Upper lobe of left lung (tissue), 6 donors: ENCODE results near the gene DLL1. TPM values are rescaled to one million over a fixed set of nuclear protein-coding genes. Genes with fewer than 3 reads are reported as not detected.

ENCODE experiments used
- ATAC-seq, 2 donors: fragments of 200-7000 bp; cut with Tn5 transposase; one replicate each; pipeline ENCODE4 v1.9.1; 2022; ENCODE audit warnings: mild to moderate bottlenecking in 2 of 2, moderate library complexity in 2 of 2; ENCODE audit not compliant: low FRiP score in 2 of 2
- DNase-seq, 2 donors: peaks; one replicate each; pipeline ENCODE4 v3.0.0-alpha.2; 2019 to 2020
- H3K27ac ChIP-seq, 4 donors: fragments of 200-600 bp; sonication (generic); one replicate each; pipeline ENCODE4 v1.5.1; 2016 to 2019
- H3K27me3 ChIP-seq, 4 donors: fragments of 200-600 bp; sonication (generic); one replicate each; pipeline ENCODE4 v1.5.1; 2017 to 2019
- H3K36me3 ChIP-seq, 4 donors: fragments of 200-600 bp; sonication (generic); one replicate each; pipeline ENCODE4 v1.5.1; 2016 to 2019
- H3K4me1 ChIP-seq, 4 donors: fragments of 200-600 bp; sonication (generic); one replicate each; pipeline ENCODE4 v1.5.1; 2018 to 2019
- H3K4me3 ChIP-seq, 4 donors: fragments of 200-600 bp; sonication (generic); one replicate each; pipeline ENCODE4 v1.5.1; 2017 to 2019; ENCODE audit warnings: mild to moderate bottlenecking in 2 of 4, moderate library complexity in 1 of 4
- H3K9me3 ChIP-seq, 4 donors: fragments of 200-600 bp; sonication (generic); one replicate each; pipeline ENCODE4 v1.5.1; 2018 to 2019
- EP300 ChIP-seq, 4 donors: sonication (generic); formaldehyde crosslinking; IDR thresholded peaks; one replicate each; pipeline ENCODE4 v1.5.1; 2017; ENCODE audit warnings: antibody characterized with exemption in 4 of 4, control low read depth in 2 of 4
- POLR2A ChIP-seq, 4 donors: fragments of 450-650 bp; IDR thresholded peaks; one replicate each; pipeline ENCODE4 v1.5.1; 2016 to 2017; ENCODE audit warnings: antibody characterized with exemption in 4 of 4, mild to moderate bottlenecking in 2 of 4
- POLR2AphosphoS5 ChIP-seq, 2 donors: sonication (generic); formaldehyde crosslinking; IDR thresholded peaks; one replicate each; pipeline ENCODE4 v1.5.1; 2017; ENCODE audit warnings: antibody characterized with exemption in 2 of 2
- WGBS, 2 donors: methylation state at CpG; one replicate each; pipeline ENCODE4 v1.1.5; 2017 to 2018; 5-methylcytosine and 5-hydroxymethylcytosine counted together
- total RNA-seq, 6 donors: library from RNA; depleted of rRNA in 4 of 6; stranded (reverse); fragments of >200 nt in 4 of 6; gene quantifications; one replicate each; pipeline versions ENCODE4 v1.1.0 to v1.2.1, GENCODE V29; 2016 to 2021
- TF ChIP-seq, protein P1 (sequence below), 6 experiments: fragments of 450-650 bp in 4 of 6; fragments of 200-600 bp in 2 of 6; sonication (generic) in 2 of 6; IDR thresholded peaks; one replicate each; pipeline ENCODE4 v1.5.1; 2016 to 2019; ENCODE audit warnings: antibody characterized with exemption in 6 of 6
- donor health status: DM: no; HTN: no; CAD: no; lungs with moderate emphysema.
- donor health status: DM: no; HTN: yes; CAD: no; lungs with severe emphysema.

The DLL1 gene
- total RNA-seq, 6 donors from 2014 or later: 3.8 to 20.1 (median 10.2) TPM

DNA sequence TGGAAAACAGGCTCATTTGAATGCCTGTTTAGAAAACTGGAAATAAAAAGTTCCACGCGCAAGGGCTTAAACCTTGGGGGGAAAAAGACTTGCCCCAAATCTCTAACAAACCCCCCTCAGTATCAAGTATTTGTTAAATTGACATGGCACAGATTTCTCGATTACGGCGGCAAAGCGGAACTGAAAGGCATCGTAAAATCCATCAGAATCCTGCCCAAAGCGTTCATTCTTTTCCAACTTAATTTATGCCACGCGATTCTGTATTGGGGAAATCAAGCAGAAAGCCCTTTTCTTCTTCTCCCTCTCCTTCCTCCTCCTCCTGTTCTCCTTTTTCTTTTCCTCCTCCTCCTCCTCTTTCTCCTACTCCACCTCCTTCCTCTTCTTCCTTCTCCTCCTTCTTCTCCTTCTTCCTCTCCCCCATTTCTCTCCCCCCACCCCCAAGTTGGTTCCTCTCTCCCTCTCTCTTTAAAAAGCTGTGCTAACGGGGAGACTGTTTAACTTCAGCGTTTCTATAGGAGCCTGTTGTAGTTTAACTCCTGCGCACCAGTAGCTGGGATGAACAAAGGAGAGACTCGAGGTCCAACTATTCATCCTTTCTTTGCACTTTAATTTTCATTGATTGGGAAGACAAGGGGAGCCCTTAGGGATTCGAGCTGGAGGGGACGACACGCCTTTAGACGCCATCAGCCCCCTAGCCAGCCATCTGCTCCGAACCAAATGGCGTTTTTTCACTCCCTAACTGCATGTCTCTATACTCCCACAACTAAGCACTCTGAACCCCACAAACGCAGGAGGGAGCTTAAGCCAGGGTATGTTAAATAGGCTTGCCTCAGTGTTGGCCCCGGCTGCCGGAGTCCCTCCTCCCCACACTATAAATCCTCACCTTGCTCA, 2.7 kb upstream of the DLL1 start:
- H3K36me3 ChIP-seq: no peaks in the 10 kb centered on the region
- H3K27ac ChIP-seq: no peak overlapping the region
- H3K4me3 ChIP-seq: no peak overlapping the region
- no peak for ATAC-seq
- no peaks in the 10 kb centered on the region for H3K9me3 ChIP-seq
- H3K4me1 ChIP-seq: peaks cover 52 to 87% (median 70%) of the 10 kb centered on the region in 4 donors
- peaks cover 0 to 58% (median 41%) of the 10 kb centered on the region in 4 donors for H3K27me3 ChIP-seq
- DNase-seq: no peak
- no peak for TF ChIP-seq POLR2AphosphoS5 (IDR thresholded peaks at IDR 0.05)
- no peak for TF ChIP-seq POLR2A (IDR thresholded peaks at IDR 0.05)
- no peak for TF ChIP-seq EP300 (IDR thresholded peaks at IDR 0.05)
- TF ChIP-seq, protein P1, sequence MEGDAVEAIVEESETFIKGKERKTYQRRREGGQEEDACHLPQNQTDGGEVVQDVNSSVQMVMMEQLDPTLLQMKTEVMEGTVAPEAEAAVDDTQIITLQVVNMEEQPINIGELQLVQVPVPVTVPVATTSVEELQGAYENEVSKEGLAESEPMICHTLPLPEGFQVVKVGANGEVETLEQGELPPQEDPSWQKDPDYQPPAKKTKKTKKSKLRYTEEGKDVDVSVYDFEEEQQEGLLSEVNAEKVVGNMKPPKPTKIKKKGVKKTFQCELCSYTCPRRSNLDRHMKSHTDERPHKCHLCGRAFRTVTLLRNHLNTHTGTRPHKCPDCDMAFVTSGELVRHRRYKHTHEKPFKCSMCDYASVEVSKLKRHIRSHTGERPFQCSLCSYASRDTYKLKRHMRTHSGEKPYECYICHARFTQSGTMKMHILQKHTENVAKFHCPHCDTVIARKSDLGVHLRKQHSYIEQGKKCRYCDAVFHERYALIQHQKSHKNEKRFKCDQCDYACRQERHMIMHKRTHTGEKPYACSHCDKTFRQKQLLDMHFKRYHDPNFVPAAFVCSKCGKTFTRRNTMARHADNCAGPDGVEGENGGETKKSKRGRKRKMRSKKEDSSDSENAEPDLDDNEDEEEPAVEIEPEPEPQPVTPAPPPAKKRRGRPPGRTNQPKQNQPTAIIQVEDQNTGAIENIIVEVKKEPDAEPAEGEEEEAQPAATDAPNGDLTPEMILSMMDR (IDR thresholded peaks at IDR 0.05): no peak
- 36 to 41% methylated on average over 23 of the region's 23 CpGs for WGBS, 2 donors

DNA sequence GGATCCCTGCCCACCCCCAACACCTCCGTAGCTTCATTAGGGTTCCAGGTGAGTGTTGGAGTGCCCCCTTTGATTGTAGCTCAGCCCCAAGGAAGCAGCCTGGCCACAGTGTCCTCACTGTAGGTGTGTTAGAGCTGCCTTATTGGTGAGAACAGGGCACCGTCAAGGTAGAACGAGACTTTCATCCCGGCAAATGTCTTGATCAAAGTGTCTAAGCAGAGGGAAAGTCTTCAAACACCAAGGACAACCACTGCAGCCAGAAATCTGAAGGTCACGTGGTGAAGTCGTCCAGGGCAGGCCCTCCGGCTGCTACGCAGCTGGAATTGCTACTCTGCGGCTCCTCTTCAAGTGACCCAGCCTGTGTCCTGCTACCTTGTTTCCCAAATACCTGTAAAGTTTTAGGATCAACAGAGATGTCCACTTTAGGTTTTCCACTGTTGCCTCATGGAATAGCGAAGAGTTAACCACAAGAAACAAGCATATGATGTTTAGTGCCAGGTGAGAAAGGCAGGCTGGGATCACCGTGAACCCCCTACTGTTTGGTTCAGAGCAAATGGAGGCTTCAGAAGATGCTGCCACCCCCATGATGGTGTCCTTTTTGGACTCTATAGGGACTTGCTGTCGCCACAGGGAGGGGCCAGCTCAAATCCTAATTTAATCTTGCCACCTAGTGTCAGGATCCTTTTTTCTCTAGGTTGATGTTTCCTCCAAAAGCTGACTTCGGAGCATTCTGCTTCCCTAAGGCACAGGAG, 1.7 kb upstream of the DLL1 start:
- Histone ChIP-seq H3K27me3 (peaks cover 0 to 62% (median 42%) of the 10 kb centered on the region in 4 donors), H3K4me1 (peaks cover 61 to 87% (median 72%) of the 10 kb centered on the region in 4 donors), H3K4me3 (peak overlapping the region in 2 of 4 donors; percentile 66 to 88), H3K27ac (peak overlapping the region in 1 of 4 donors; percentile 83), H3K36me3 (no peaks in the 10 kb centered on the region), H3K9me3 (no peaks in the 10 kb centered on the region)
- no peak for ATAC-seq
- WGBS, 2 donors: 16 to 22% methylated on average over 12 to 13 of the region's 13 CpGs
- DNase-seq: no peak
- TF ChIP-seq POLR2AphosphoS5 (IDR thresholded peaks at IDR 0.05) (no peak), EP300 (IDR thresholded peaks at IDR 0.05) (no peak)
- TF ChIP-seq, protein P1 (IDR thresholded peaks at IDR 0.05): peak in 3 of 6 experiments; percentile 18 to 27 (median 20)

DNA sequence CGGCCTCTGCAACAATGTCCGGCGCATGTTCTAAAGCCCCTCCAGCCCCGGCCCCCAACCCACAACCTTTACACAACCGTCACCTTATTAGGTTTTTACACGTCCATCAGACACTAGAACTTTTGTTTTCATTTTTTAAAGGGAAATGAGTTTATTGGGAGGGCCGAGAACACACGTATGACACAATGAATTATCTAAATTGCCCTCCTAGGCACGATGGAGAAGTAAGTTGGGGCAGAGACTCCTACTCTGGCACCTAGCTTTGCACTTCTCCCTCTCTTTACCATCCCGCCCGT, 1.2 kb upstream of the DLL1 start:
- Histone ChIP-seq H3K36me3 (no peaks in the 10 kb centered on the region), H3K9me3 (no peaks in the 10 kb centered on the region), H3K27me3 (peaks cover 0 to 57% (median 40%) of the 10 kb centered on the region in 4 donors), H3K4me3 (peak overlapping the region in 3 of 4 donors; percentile 62 to 88 (median 66)), H3K27ac (peak overlapping the region; percentile 52 to 90 (median 84)), H3K4me1 (peaks cover 60 to 87% (median 75%) of the 10 kb centered on the region in 4 donors)
- DNase-seq: no peak
- WGBS, 2 donors: 11 to 19% methylated on average over 10 to 11 of the region's 11 CpGs
- TF ChIP-seq POLR2AphosphoS5 (IDR thresholded peaks at IDR 0.05) (no peak), POLR2A (IDR thresholded peaks at IDR 0.05) (no peak), EP300 (IDR thresholded peaks at IDR 0.05) (no peak)
- TF ChIP-seq, protein P1 (IDR thresholded peaks at IDR 0.05): no peak
- ATAC-seq: no peak

DNA sequence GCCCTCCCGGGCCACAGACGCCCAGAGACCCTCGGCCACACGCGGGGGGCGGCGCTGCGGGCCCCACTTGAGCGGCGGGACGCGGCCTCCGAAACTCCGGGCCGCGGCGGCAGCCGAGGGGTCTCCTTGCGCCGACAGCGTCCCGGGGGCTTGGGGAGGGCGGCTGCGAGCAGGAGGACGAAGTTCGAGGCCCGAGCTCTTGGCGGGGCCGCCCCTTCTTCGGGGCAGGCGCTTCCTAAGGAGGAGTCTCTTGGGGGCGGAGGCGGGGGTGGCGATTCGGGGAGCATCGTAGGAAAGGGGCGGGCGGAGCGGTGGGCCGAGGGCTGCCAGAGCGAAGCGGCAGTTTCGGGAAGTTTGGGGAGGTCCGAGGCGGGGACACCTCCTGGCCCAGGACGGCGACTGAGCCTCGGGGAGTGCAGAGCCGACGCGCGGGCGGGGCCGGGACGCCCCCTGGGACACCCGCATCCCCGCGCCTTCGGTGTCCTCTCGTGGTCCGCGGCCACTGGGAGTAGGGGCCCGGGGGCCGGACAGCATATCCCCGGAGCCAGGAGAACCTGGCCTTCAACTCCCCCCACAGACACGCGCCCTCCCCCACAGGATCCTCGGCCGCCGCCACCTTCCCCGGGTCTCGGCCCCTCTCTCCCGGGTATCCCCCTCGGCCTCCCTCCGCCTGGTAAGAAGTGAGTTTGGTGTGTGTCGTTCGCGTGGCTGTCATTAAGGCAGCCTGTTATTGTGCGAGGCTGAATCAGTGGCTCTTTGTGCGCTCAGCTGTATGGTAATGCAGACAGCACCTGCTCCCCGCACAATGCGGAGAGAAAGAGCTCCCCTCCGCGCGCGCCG, 613 bp upstream of the DLL1 start:
- Histone ChIP-seq H3K9me3 (no peaks in the 10 kb centered on the region), H3K27ac (peak overlapping the region; percentile 52 to 90 (median 84)), H3K27me3 (peaks cover 0 to 52% (median 34%) of the 10 kb centered on the region in 4 donors), H3K36me3 (no peaks in the 10 kb centered on the region), H3K4me3 (peak overlapping the region; percentile 53 to 88 (median 64)), H3K4me1 (peaks cover 54 to 87% (median 74%) of the 10 kb centered on the region in 4 donors)
- 3 to 6% methylated on average over 14 to 67 of the region's 87 CpGs for WGBS, 2 donors
- DNase-seq: peak in 1 of 2 donors; percentile 89
- ATAC-seq: peak; percentile 13 to 61
- TF ChIP-seq POLR2A (IDR thresholded peaks at IDR 0.05): peak in 1 of 4 donors; percentile 71
- TF ChIP-seq, protein P1 (IDR thresholded peaks at IDR 0.05): no peak
- no peak for TF ChIP-seq EP300 (IDR thresholded peaks at IDR 0.05)
- TF ChIP-seq POLR2AphosphoS5 (IDR thresholded peaks at IDR 0.05): peak; percentile 14 to 32
